HG02571 (cell line): ENCODE measurements around the gene TCIRG1.

Experiments
- ATAC-seq: cut with Tn5 transposase; IDR thresholded peaks from one replicate; pipeline ENCODE4 v1.9.1; 2021; ENCODE audit warnings: mild to moderate bottlenecking, moderate library complexity; ENCODE audit not compliant: unreplicated experiment

TCIRG1 gene

DNA sequence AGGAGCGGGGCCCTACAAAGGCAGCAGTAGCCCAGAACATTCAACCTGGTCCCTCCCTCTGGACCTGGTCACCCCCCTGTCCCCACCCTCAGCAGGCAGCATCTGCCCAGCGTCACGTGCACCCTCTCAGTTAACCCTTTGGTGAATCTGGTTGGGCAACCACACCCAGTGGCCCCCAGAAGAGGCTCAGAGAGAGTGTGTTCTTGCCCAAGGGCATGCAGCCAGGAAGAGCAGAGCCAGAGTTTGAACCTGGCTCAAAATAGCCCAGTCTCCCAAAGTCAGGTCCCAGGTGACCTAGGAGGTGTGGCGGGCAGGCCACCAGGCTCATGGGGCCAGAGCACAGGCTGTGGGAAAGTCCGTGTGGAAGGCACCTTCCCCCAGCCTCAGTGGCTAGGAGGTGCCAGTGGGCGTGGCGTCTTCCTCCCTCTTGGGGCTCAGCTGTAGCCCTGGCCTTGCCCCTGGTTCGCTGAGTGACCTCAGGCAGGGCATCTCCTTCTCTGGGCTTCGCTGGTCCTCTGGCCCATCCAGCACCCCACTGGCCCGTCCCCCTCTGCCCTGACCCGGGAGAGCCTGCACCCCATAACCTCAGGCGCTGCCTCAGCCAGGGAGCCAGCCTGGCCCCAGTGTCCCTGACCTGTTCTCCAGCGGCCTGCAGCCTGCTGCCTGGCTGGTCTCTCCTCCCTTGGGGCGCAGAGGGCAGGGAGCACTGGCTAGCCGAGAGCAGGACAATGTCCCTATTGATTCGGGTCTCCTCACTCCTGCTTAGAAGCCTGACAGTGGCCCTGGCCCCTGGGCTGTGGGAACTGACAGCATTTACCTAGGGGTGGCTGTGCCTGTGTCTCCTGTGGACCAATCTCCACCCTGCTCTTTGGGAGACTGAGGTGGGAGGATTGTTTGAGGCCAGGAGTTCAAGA, 21.7 kb upstream of the TCIRG1 start:
- no peak for ATAC-seq

- ATAC-seq: no peak
Measured at GRCh38 chr11:68017980-68018729, 20.7 kb upstream of the TCIRG1 start.

DNA sequence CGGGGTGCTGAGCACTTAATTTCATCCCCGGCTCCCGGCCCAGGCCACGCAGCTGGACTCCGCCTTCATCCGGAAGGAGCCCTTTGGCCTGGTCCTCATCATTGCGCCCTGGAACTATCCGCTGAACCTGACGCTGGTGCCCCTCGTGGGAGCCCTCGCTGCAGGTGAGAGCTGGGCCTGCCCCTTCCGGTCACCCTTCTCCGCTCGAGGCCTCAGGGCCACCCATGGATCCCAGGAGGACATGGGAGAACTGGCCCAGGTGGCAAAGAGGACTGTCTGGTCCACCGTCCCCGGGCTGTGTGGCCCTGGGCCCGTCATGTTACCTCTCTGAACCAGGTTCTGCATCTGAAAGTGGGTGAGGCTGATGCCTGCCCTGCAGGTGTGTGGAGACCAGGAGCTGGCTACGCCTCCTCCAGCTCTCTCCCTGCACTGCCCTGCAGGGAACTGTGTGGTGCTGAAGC, 20.1 kb upstream of the TCIRG1 start:
- ATAC-seq: no peak

GRCh38 chr11:68019486-68019885, 19.3 kb upstream of the TCIRG1 start:
- no peak for ATAC-seq

DNA sequence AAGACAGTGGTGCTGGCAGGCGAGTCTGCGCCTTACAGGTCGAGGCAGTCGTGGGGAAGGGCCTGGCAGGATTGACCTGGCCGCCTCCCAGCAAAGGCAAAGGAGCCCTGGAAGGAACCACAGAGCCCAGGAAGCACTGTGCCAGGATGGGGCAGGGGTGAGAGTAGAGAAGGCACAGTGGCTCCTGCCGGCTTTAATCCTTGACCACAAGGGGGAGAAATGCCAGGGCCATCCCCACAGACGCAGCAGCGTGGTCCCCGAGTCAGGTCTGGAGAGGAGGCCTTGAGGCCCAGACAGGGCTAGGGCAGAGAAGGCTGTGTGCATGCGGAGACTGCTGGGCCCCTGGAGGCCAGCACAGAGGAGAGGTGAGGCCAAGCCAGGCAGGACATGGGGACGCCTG, 18.2 kb upstream of the TCIRG1 start:
- ATAC-seq: no peak

- no peak for ATAC-seq
Measured at GRCh38 chr11:68021167-68021787, 17.5 kb upstream of the TCIRG1 start.

- no peak for ATAC-seq
Measured at GRCh38 chr11:68022531-68022930, 16.3 kb upstream of the TCIRG1 start.

GRCh38 chr11:68024508-68024907, 14.3 kb upstream of the TCIRG1 start:
- no peak for ATAC-seq

DNA sequence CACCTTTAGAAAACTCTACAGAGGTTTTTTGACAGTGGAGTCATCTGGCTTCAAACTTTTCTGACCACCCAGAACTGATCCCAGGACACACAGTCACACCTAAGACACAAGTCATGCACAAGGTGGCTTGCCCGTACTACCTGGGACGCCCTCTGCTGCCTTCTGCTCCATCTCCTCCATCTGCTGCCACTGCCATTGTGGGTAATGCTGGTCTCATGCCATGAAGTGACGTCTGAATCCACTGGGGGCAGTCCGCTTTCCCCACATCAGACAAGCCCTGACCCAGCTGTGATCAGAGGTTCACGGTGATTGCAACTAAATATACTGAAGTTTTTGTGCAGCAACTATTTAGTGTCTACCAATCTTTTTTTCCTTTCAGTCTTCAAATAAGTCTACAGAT, 13.8 kb upstream of the TCIRG1 start:
- no peak for ATAC-seq

DNA sequence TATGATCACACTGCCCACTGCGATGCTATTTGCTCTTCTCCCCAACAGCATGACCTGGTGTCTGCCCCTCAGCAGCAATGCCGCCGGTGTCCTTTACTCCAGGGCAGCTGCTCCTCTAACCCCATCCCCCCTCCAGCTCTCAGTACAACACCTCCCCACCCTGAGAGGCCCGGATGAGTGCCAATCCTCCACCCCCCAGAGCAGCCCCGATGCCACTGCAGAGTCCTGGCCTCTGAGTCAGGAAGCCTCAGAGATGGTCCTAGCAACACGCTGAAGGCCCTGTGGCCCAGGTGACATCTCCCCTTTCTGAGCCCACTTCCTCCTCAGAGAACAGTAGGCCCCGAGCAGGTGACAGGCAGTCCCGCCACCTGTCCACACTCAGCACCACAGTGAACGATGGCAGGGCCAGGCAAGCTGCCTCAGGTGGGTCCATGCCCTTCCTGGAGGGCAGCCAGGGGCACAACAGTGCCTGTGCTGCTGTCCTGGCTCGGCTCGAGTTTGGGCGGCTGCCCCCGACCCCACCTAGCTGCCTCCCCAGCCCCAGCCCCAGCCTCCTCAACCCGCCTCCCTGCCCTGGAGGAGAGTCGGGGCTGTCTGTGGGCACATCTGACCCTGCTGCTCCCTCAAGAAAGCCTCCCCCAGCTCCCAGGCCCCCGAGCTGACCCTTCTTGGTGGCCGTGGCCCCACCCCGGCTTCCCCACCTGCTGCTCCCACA, 12.3 kb upstream of the TCIRG1 start:
- no peak for ATAC-seq

DNA sequence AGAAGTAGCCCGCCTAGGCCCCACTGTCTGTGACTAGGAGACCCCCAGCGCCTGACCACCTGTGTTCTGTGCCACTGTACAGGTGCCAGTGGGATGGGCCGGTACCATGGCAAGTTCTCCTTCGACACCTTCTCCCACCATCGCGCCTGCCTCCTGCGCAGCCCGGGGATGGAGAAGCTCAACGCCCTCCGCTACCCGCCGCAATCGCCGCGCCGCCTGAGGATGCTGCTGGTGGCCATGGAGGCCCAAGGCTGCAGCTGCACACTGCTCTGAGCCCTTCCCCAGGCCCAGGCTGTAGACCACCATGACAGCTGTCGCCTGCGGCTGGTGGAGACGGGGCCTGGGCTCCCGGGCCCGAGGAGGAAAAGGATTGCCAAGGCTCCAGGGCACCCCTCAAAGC, 11.2 kb upstream of the TCIRG1 start:
- ATAC-seq: no peak

GRCh38 chr11:68028802-68029545, 9.9 kb upstream of the TCIRG1 start:
- no peak for ATAC-seq

GRCh38 chr11:68030318-68031143, 8.3 kb upstream of the TCIRG1 start, which contains the start of gene NDUFS8:
Gene NDUFS8 (plus strand): TSS chr11:68030681. CDS start chr11:68032152, 1,471 bp downstream.
- ATAC-seq: peak; percentile 86

DNA sequence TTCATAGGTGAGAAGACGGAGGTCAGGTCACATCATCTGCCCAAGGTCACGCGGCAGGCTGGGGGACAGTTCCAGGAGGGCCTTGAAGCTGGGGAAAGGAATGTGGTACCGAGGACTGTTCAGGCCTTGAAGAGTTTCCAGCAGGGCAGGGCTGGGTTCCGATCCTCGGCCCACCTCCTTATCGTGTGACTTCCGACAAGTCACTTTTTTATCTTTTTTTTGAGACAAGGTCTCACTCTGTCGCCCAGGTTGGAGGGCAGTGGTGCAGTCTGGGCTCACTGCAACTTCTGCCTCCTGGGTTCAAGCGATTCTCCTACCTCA, 7.7 kb upstream of the TCIRG1 start:
- ATAC-seq: no peak

DNA sequence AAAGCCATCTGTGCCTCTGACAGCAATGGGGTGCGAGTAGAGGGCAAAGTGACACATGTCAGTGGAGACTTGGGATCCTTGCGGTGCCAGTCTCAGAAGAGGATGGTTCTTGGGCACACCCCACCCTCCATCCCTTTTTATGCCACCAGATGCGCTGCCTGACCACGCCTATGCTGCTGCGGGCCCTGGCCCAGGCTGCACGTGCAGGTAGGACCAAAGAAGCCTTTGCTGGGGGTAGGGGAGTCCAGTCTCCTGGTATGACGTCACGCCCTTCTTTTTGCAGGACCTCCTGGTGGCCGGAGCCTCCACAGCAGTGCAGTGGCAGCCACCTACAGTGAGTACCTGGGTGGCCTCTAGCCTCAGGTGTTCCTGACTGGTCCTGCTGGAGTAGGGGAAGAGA, 6.8 kb upstream of the TCIRG1 start:
- ATAC-seq: no peak

DNA sequence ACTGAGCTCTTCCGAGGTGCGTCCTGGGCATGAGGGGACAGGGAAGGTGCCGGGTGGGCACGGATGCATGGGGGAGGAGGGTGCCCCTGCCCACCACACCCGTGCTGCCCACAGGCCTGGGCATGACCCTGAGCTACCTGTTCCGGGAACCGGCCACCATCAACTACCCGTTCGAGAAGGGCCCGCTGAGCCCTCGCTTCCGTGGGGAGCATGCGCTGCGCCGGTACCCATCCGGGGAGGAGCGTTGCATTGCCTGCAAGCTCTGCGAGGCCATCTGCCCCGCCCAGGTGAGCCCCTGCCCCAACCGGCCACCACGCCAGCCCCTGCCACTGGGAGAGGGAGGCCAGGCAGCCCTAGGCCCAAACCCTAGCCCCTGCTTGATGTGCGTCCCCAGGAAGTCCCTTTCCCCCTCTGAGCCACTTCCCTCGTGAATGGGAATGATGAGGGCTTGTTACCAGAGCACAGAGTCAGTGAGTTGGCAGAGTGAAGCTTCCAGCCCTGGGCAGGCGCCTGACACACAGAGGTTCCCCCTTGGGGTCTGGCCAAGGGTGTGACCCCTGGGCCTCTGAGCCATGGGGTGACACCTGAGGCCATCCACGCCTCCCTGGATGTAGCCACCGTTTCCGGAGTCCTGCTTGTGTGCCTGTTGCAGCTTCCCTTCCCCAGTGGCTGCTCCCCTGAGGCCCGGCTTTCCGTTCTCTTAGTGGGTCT, 5.7 kb upstream of the TCIRG1 start:
- no peak for ATAC-seq

DNA sequence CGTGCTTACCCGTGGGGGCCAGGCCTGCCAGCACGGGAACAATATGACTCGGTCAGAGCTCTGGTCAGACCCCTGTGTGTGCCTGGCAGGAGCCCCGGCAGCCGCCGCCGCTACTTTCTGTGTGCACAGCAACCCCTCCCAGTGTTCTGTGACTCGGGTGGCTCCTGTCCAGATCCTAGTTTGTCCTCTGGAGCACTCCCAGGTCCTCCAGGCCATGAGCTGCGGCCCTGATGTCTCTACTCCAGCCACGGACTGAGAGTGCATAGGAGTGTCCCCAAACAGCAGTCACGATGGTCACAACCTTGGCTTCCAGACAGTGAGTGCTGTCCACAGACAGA, 5.1 kb upstream of the TCIRG1 start:
- ATAC-seq: no peak

GRCh38 chr11:68035266-68035876, 3.5 kb upstream of the TCIRG1 start:
- no peak for ATAC-seq
